GM19035 (cell line): ENCODE results near the gene BMP7.
"Not testable (repeated sequence)": the region's sequence is repeated elsewhere in the genome, so short reads cannot be mapped to it uniquely, and the experiment has no call there.

ENCODE experiments used
- ATAC-seq: cut with Tn5 transposase; IDR thresholded peaks from one replicate; pipeline ENCODE4 v1.9.1; 2021; ENCODE audit not compliant: unreplicated experiment

Gene BMP7

DNA sequence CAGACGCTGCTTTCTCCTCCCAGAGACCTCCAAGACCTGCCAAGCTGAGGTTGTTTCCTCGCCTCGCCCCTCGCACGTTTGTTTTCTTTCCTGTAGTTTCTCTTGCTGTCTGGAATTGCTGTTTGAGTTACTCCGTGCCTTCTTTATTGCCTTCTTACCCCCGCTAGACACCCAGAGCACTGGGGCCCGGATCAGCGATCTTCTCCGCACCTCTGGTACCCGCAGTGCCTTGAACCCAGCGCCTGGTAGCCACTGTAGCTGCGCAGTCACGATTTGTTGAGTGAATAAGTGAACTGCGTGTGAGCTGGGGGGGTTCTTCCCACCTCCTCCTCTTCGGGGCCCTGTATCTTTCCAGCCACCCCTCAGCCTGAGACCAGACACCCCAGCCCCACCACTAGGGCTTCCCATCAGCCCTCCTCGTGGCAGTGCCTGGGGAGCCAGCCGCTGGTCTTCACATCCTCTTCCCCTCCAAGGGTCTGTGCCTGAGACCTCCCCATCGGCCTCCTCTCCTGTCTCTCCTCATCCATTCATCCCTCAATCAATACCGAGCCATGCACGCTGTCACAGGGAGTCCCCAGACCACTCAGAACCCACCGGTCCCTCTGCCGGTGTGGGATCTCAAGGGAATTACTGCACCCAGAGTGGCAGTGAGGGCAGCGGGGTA is 849 bp upstream of the BMP7 start:
- ATAC-seq = no peak

DNA sequence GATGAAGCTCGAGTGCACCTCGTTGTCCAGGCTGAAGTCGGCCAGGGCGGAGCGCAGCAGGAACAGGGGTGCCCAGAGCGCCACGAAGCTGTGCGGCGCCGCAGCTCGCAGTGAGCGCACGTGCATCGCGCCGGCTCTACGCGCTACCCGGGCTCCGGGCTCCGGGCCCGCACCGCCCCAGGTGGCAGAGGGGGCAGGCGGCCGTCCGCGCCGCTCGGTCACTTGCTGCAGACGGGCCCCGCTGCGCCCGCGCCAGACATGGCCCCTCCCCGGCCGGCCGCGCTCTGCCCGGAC is 497 bp downstream of the BMP7 start:
- no peak for ATAC-seq

GRCh38 chr20:57265336-57265996 is 975 bp downstream of the BMP7 start:
- no peak for ATAC-seq

DNA sequence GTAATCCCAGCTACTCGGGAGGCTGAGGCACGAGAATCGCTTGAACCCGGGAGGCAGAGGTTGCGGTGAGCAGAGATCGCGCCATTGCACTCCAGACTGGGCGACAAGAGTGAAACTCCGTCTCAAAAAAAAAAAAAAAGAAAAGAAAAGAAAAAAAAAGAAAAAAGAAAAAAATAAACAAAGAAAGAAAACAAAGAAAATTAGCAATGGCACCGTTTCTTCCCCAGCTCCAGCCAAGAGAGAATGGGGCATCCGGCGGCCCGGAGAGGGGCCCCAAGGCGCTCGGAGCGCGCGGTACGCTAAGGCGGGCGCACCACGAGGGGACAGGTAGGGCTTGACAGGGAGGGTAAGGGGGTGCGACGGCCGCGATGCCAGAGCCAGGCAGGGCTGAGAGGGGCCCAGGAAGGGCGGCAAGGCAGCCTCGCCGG is 1.5 kb downstream of the BMP7 start:
- not testable (repeated sequence) for ATAC-seq

DNA sequence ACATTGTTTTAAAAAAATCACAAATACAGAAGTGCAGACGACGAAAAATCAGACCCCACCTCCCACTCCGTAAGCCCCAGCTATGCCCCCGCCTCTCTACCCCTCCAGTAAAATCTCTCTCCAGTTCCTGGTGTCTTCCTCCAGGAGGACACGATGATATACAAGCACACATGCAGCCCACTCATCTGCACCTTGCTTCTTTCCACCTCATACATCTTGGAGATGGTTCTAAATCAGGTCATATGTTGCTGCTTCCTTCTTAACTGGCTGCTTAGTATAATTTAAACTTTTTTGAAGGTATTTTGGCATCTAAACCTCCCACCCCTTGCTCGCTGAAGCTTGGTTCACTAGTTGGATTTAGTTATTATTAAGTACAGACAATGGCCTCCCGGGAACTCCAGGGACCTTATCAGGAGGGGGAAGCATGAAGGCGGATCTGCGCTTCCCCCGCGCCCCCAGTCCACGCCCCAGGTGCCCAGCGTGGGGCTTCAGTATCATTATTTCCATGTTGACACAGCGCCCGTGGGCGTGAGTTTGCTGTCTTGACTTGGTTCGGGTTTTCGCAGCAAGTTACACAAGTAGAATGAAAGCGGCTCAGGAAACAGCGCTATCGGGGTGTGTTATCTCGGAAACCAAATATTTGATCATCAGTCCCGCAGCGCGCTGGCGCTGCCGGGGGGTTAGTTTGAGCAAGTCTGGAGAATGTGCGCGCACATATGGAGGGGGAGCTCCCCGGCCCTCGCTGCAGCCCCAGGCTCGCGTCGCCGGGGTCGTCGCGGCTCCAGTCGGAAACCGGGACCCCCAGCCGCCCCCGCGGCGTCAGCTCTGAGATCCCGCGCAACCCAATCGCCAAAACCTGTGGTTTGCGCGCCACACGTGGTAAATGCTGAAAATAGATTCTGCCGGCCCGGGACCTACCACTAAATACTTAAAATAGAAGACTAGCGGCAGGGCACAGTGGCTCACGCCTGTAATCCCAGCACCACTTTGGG is 2.3 kb downstream of the BMP7 start:
- no peak for ATAC-seq

- ATAC-seq = no peak
Measured at GRCh38 chr20:57262784-57263609, 3.4 kb downstream of the BMP7 start.

- ATAC-seq = no peak
Measured at GRCh38 chr20:57262301-57262700, 4.1 kb downstream of the BMP7 start.

DNA sequence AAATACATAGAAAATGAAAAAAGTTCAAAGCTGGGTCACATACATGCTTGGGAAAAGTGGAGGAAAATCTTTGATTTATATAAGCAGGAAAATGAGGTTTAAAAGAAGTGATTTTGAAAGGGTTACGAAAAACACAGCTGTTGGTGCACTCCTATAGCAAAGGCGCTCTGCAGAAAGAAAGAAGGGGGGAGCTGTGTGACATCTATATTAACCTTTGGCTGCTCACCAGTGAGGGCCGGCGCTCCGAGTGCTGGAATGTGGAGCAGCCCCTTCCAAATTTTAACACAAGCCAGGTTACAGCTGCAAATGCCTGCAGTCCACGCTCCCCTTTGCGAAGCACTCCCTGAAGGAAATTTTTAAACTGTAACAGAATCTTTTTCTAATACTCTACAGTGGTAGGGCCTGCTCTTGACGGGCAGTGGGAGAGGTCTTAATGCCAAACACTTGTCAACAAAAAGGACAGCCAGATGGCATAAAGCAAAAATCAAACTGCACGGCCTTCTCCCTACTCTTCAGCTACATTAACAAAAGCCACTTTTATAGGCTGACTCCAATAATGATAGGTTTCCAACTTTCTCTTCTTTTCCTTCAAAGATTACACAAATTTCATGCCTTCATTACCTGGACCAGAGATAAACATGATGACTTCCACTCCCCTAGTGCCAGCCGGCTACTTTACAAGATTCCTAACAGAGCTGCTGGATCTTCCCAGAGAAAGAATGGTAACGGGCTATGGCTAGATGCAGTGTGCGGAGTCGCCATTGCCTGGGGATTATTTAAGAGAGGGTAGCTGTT is 4.8 kb downstream of the BMP7 start:
- no peak for ATAC-seq

DNA sequence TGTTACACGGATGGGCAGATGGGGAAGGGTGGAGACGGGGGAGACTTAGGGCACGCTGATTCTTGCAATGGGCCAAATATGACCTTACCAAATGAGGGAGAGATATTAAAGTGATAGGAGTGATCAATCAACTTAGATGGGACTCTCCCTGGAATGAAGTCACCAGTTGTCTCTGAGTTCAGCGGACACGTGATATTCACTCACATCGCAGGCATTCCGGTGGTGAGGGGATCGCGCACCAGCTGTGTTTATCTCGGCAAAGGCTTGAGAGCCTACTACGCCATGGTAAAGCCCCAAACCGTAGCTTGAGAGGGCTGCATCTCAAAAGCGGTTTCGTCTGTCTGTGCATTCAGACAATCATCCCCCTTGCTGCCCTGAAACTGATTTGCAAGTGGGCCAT is 5.5 kb downstream of the BMP7 start:
- ATAC-seq = no peak

DNA sequence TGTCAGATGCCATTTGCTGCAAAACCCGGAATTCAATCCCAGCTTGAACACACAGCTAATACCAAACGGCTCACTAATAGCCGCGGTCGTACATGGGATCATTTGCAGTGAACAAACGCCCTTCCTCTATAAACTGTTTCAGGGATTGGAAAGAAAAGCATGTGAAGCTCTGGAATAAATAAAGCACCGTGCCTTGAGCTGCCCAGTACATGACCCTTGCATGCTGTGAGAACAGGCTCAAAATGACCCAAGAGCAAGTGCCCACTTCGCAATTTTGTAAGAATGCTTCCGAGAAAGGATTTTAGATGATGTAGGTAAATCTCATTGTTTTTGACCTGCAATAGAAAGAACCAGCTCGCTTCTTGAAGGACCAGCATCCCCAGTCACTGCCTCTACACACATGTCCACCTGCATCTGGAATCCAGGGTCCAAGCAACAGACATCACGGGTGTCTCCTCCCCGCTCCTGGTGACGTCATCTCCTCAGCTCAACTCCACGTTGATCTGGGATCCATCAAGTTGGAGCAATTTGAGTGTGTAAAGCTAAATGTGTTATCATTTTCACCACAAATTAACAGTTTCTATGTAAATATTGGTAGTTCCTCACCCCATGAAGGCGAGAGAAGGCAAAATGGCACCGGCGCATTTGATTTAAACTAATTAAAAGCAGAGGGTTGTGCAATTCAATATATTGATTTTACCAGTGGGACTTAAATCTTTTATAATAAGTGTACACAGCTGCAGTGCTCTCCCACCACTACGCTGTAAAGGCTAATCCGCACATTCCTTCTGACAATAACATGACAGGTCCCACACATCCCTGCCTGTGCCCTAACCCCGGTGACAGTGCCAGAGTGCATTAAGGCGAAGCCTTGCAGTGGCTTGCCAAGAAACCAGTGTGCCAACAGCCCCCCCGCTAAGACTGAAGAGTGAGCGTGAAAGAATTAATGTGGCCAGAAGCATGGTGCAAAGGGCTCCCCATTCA is 6.2 kb downstream of the BMP7 start:
- ATAC-seq = no peak

- ATAC-seq = no peak
Measured at GRCh38 chr20:57259121-57259937, 7.1 kb downstream of the BMP7 start.

DNA sequence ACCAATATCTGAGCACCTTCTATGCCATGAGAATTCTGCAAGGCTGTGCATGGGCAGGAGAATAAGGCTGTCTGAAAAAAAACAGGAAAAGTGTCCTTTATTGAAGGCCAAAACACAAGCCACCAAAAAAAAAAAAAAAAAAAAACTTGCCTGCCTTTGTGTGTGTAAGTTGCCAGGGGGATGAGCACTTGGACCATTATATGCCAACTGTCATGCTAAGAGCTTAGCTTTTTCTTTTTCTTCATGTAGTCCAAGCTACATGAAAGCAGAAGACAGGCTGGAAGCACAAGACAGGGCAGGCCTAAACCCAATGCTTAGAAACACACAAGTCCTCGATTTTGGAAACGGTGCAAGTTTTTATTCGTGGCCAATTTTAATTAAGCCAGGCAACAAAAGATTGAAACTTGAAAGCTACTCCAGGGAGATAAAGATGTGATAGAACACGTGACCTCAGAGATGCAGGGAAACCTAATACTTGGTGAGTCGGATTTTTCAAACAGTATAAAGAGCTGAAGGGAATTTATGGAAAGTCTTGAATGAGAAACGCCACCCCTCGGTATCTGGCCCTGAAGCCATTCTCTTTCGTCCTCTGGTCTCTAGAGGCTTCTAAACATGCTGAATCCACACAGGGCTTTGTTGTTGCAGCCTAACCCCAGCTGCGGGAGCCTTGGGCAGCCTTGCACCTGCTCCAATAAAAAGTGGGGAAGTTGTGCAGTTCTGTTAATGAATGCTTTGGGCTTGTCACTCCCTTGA is 8.6 kb downstream of the BMP7 start:
- ATAC-seq = no peak

- no peak for ATAC-seq
Measured at GRCh38 chr20:57256908-57257307, 9.5 kb downstream of the BMP7 start.

DNA sequence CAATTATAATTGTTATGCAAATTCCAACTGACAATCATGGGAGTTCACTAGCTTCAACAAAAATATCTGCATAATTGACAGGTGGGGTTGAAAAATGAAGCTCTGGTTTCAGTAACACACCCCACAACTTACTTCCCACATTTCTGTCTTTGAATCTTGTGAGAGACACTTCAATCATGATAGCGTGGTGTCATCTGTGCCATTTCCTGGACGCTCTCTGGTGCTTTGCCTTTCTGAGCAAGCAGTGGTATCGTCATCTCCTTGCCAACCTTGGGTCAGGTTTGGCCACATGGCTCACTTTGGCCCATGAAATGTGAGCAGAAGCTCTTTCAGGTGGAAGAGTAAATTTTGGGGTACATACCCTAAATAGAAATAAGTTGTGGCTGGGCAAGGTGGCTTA is 10.2 kb downstream of the BMP7 start:
- no peak for ATAC-seq

- no peak for ATAC-seq
Measured at GRCh38 chr20:57255183-57255582, 11.3 kb downstream of the BMP7 start.

DNA sequence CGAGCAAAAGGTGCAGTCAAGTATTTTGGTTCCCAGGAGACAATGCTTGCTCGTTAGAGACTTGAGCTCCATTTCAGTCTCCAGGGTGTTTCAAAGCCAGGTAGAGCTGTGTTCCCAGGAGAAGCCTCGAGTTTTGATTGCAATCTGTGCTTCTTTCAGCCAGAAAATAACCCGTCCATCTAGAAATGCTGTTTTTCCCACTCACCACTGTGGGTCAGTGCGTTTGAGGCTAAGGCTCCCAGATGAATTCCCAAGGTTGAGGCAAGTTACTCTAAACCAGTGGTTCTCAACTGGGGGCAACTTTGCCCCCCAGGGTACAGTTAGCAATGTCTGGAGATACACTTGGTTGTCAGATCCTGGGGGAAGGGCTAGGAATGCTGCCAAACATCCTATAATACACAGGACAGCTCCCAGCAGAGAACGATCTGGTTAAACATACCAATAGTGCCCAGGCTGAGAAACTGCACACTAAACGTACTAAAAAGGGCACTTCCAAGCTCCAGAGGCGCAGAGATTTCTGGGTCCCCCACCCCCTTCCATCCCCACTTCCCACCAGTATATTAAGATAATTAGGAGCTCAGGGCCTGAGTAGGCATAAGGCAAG is 13.8 kb downstream of the BMP7 start:
- no peak for ATAC-seq

GRCh38 chr20:57251949-57252348 is 14.5 kb downstream of the BMP7 start:
- ATAC-seq = no peak
